ENCODE data around the gene CTNNBIP1.

The CTNNBIP1 gene

GRCh38 chr1:9852004-9852403, 58.1 kb downstream of the CTNNBIP1 start:
- no peak for DNase-seq

DNA sequence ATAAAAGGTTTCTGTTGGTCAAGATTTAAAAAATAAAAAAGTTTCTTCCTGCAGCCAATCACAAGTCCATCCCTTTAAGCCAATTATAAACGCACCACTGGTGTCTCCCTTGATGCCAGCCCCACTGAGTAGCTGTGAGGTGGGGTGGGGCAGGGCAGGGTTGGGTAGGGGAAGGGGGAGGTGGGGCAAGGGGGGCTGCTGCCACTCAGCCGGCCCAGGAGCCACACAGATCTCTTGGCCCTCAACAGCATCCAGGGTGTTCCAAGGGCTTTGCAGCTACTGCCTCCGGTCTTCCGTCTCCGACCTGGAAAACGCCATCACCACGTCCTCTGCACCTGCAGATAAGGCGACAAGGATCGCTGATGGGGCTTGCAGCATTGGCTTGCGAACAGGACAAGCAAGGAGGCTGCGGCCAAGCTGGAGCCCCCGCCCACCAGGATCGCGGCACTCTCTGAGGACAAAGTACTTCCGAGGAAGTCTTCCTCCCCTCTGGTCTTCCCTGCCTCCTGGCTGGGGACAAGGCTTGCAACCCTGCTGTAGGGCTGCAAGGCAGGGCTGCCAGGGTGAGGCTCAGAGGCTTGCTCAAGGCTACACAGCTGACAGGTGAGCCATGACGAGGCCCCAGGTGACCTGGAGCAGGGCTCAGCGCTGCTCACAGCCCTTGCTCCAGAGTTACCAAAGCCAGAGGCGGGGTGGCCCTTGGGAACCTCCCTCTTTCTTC, 59.5 kb downstream of the CTNNBIP1 start:
- no peak for DNase-seq

DNA sequence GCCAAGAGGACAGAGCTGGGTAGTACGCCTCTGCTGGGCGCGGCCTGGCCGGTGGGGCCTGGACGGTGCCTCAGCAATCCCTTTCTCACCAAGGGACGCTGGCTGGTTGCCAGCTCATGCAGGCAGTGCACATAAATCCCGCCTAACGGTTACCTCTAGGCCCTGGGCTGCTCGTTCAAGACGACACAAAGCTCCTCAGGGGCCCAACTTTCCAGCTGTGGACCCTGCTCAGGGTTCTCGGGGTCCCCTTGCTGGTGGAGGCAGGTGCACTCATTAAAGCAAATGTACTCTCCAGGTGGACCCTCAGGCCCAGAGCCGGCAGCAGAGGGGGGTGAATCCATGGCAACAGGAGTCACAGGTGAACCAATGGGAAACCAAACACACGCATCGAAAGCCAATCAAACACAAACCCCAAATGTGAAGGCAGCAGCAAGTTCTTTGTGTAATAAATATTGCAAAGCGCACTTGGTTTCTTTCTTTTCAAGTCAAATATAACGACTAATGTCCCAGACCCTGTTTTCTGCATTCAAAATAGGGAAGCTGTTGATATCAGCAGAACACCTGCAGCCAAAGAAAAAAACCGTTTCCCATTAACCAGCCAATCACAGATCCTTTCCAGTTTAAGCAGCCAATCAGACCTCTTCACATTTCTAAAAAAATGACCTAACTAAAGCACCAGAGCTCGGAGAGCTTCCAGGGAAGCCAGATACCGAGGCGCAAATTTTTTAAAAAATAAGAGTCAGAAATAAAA, 60.2 kb downstream of the CTNNBIP1 start:
- no peak for DNase-seq

GRCh38 chr1:9848022-9848421, 62.0 kb downstream of the CTNNBIP1 start:
- no peak for DNase-seq

- DNase-seq: no peak
These were observed 62.8 kb downstream of the CTNNBIP1 start for GRCh38 chr1:9847269-9847668.

GRCh38 chr1:9846611-9847171, 63.4 kb downstream of the CTNNBIP1 start:
- no peak for DNase-seq

DNA sequence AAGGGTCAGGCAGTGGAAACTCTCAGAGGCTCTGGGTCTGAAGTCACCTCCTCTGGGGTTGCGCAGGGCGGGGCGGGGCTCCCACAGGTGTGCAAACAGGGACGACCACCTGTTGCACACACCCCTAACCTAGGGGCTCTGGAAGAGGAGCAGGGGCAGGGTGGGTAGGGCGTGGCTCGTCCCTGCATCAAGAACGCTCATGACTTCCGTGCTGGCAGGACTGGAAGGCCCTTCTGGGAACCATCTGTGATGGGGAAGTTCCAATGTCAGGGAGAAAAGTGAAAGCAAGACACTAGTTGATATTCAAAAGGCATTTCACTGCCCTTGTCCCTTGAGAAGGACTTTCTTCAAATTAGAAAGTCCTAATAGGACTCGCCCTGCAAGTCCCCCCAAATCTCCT, 64.2 kb downstream of the CTNNBIP1 start:
- no peak for DNase-seq

DNA sequence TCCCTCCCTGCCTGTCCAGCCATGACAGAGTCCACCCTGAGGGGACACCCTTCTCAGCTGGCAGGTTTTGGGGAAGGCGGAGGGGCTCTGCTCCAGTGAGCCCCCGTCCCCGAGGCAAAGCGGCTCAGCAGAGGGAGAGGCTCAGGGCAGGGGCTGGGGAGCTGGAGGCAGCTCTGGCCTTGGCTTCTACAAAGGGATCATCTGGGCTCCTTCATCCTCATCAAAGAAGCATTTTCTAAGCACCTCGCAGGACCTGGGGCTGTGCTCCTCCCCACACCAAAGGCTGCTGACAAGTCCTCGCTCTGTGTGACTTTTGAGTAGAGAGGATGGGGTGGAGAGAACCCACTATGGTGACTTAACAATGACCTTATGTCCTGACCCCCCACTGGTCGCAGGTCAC, 65.3 kb downstream of the CTNNBIP1 start:
- DNase-seq: no peak

GRCh38 chr1:9844106-9844505, 66.0 kb downstream of the CTNNBIP1 start:
- DNase-seq: no peak

GRCh38 chr1:9843576-9843945, 66.5 kb downstream of the CTNNBIP1 start:
- no peak for DNase-seq

DNA sequence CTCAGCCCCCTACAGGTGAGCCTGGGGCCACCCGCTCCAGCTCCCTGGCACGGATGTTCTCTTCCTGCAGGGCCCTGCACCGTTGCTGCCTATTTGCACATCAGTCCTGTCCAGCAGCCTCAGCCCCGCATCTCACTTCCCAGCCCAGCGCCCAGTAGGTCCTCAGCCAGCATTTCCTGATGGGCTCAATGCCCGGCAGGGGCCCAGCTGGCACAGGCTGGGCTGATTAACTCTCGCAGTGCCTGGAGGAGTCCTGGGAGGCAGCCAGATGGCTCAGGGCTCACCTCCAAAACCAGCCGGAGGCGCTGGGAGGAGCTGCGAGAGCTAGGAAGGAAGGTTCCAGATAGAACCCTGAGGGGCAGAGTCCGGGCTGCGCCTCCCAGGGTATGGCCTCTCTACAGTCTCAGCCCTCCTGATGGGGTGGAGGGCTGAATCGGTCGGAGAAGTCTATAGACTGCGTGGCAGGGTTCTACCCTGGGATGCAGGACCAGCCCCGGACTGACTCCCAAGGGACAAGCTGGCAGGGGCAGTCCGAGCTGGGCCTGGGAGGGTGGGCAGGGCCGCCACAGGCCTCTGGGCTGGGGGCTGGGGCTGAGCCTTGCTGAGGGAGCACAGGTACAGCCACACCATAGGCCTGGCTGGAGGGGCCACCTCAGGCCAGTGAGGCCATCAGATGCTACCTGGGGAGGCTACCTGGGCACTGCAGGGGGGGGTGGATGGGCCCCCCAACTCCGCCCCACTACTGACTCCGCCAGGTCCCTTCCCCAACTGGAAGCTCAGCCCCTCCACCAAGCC, 67.1 kb downstream of the CTNNBIP1 start:
- DNase-seq: no peak

GRCh38 chr1:9842073-9842711, 67.9 kb downstream of the CTNNBIP1 start:
- no peak for DNase-seq

DNA sequence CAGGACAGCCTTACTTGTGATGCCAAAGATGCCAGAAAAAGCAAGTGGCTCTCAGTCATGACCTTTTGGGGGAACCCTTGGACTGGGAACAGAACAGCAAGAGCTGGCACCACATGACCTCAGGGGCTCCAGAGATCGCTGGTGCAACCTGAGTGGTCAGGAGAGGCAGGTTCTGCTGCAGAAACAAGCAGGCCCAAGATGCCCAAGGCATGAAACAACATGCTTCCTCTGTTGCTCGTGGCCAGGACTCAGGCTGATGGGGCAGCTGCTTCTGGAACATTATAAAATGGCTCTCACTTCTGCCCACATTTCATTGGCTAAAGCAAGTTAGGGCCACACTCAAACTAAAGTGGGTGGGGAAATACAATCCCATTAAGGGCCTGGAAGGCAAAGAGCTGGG, 68.6 kb downstream of the CTNNBIP1 start:
- no peak for DNase-seq

- no peak for DNase-seq
These were observed 69.9 kb downstream of the CTNNBIP1 start for GRCh38 chr1:9840176-9840575.

DNA sequence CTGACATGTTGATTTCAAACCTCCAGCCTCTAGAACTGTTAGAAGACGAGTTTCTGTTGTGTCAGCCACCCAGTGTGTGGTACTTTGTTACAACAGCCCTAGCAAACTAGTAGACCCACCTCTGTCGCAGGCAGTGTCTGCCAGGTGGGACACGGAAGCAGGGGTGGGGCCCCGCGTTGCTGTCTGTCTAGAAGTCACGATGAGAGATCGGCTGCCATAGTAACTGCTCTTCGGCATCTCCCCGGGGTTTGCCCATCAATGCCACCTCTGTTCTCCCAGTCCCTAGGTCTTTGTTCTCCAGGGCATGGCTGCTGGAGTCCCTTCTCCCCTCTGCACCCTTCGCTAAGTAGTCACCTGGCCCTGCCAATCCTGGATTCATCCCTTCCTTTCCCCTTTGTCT, 71.1 kb downstream of the CTNNBIP1 start:
- no peak for DNase-seq

DNA sequence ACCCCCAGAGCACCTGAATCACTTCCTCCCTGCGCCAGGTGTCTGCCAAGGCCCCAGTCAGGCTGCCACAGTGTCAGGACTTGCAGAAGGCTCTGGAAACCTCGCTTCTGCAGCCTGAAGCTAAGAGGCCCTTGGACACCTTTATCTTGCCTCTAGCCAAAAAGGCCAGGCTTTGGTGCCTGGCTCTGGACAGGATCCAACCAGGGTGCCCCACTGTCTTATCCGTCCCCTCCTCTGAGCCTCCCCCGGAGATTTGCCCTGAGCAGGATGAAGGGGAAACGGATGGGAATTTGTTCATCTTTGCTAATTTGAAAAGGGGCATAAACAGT, 73.5 kb downstream of the CTNNBIP1 start:
- no peak for DNase-seq

GRCh38 chr1:9835758-9836631, 74.1 kb downstream of the CTNNBIP1 start:
- no peak for DNase-seq

DNA sequence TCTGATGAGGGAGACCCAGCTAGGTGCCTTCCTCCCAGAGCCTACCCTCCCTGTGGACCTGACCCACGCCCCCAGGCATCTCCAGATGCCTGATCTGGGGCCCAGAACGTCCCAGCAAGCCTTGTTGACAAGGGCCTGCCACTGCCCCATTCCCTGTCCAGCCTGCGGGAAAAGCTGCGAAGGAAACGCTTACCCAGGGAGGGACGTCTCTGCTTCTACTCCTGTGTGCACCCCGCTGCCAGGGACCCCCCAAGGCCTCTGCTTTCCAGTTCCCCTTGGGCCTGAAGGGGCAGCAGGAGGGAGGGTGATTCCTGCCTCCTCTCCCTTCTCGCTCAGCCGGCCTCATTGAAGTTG, 74.7 kb downstream of the CTNNBIP1 start:
- no peak for DNase-seq

GRCh38 chr1:9833632-9834031, 76.4 kb downstream of the CTNNBIP1 start:
- no peak for DNase-seq

- DNase-seq: no peak
These were observed 82.4 kb downstream of the CTNNBIP1 start for GRCh38 chr1:9827558-9828185.

- DNase-seq: no peak
These were observed 83.5 kb downstream of the CTNNBIP1 start for GRCh38 chr1:9826616-9827015.

- DNase-seq: no peak
These were observed 84.0 kb downstream of the CTNNBIP1 start for GRCh38 chr1:9826087-9826486.
